ENCODE data around the gene ERVH48-1.

DNA sequence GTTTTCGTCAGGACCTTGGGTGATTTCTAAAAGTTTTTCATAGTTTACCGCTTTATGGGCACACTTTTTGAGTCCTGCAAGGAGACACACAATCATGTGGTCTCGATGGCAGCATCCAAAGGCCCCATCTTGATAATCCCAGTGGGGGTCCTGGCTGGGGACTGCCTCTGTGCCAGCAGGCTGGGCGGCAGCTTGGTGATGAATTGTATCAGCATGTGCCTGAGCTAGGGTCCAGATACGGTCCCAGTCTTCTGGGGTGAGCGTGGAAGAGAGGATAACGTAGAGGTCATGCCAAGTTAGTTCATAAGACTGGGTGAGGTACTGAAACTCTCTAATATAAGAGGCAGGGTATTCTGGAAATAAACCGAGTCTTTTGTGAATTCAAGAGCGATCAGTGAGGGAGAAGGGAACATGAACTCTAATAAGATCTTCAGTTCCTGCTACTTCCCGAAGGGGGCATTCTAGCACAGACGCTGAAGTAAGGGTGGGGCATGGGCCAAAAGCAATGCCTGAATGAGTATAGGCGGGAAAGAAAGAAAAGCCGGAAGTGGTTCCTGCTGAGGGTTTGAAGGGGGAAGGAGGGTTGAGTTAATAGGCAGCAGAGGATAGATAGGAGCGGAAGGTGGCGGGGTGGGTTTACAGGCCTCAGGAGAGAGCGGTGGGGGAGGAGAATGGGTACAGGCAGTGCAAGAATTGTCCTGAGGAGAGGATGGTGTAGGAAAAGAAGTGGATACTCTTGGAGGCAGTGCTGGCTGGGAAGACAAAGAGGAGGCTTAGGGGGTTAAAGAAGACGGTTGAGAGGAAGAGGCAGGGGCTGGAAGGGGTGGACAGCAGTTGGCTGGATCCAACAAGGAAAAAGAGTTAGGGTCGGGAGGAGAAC, 1.6 kb downstream of the ERVH48-1 start:
- TF ChIP-seq, protein P1, sequence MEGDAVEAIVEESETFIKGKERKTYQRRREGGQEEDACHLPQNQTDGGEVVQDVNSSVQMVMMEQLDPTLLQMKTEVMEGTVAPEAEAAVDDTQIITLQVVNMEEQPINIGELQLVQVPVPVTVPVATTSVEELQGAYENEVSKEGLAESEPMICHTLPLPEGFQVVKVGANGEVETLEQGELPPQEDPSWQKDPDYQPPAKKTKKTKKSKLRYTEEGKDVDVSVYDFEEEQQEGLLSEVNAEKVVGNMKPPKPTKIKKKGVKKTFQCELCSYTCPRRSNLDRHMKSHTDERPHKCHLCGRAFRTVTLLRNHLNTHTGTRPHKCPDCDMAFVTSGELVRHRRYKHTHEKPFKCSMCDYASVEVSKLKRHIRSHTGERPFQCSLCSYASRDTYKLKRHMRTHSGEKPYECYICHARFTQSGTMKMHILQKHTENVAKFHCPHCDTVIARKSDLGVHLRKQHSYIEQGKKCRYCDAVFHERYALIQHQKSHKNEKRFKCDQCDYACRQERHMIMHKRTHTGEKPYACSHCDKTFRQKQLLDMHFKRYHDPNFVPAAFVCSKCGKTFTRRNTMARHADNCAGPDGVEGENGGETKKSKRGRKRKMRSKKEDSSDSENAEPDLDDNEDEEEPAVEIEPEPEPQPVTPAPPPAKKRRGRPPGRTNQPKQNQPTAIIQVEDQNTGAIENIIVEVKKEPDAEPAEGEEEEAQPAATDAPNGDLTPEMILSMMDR (IDR thresholded peaks at IDR 0.05), result peak; percentile 61 to 85 (median 74)
- no peak for TF ChIP-seq POLR2A (IDR thresholded peaks at IDR 0.05)
